Measurements from ENCODE around the gene LINGO1.

Gene LINGO1

GRCh38 chr15:77564938-77565337, 67.8 kb downstream of the LINGO1 start:
- Mint-ChIP-seq H3K27me3 (peaks cover 13% of the 10 kb centered on the region), H3K36me3 (no peaks in the 10 kb centered on the region), H3K9me3 (no peaks in the 10 kb centered on the region), H3K4me1 (no peaks in the 10 kb centered on the region), H3K27ac (no peak overlapping the region), H3K4me3 (no peak overlapping the region)
- ATAC-seq (ENCODE audit: low read depth) = no peak
- DNase-seq (ENCODE audit: low spot score in 2 of 2) = no peak

DNA sequence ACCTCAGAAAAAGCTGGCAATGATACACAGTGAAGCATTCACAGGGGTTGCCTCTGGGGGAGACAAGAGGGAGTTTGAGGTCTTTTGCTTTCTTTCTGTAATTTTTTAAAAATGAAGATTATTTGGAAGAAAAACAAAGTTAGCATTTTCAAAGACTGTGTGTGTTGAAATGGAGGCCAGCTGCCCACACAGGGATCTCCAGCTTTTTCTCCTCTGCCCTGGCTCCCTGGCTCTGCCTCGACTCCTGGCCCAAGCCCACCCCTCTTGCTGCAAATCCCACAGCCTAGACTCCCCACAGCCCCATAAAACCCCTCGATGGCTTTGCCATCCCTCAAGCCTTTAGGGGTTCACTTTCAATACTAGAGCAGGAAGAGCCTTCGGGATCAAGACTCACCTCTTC, 68.4 kb downstream of the LINGO1 start:
- no peak for DNase-seq (ENCODE audit: low spot score in 2 of 2)
- H3K9me3 Mint-ChIP-seq = no peaks in the 10 kb centered on the region
- H3K36me3 Mint-ChIP-seq = no peaks in the 10 kb centered on the region
- ATAC-seq (ENCODE audit: low read depth) = no peak
- H3K4me1 Mint-ChIP-seq = no peaks in the 10 kb centered on the region
- H3K27ac Mint-ChIP-seq = no peak overlapping the region
- no peak overlapping the region for H3K4me3 Mint-ChIP-seq
- H3K27me3 Mint-ChIP-seq = peaks cover 17% of the 10 kb centered on the region

DNA sequence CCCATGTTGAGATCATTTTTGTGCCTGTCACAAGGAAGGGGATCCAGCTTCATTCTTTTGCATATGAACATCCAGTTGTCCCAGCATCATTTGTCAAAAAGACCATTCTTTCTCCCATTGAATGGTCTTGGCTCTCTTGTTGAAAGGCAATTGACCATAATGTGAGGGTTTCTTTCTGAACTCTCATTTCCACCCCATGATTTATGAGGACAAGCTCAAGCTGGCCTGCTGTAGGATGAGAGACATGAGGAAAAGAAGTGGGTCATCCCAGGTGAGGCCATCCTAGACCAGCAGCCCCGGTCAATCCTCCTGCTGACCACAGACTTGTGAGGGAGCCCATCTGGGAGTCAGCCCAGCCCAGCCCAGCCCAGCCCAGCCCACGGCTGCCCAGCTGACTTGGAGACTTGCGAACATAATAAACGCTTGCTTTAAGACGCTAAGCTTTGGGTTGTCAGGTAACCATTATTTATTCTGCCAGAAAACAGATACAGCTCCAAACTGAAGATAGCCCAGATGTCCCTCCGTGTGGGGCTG, 69.0 kb downstream of the LINGO1 start:
- no peak overlapping the region for H3K27ac Mint-ChIP-seq
- H3K27me3 Mint-ChIP-seq = peaks cover 20% of the 10 kb centered on the region
- no peaks in the 10 kb centered on the region for H3K9me3 Mint-ChIP-seq
- DNase-seq (ENCODE audit: low spot score in 2 of 2) (no peak), ATAC-seq (ENCODE audit: low read depth) (no peak)
- no peak overlapping the region for H3K4me3 Mint-ChIP-seq
- no peaks in the 10 kb centered on the region for H3K4me1 Mint-ChIP-seq
- no peaks in the 10 kb centered on the region for H3K36me3 Mint-ChIP-seq
